GM12878 (cell line): ENCODE measurements around the gene DARS1. TPM values are rescaled to one million over a fixed set of nuclear protein-coding genes. Genes with fewer than 3 reads are reported as not detected.

Source experiments
- ATAC-seq: fragments of 200-7000 bp; cut with Tn5 transposase; 3 replicates; pipeline ENCODE4 v1.9.1; 2020; ENCODE audit warnings: mild to moderate bottlenecking, moderate library complexity
- BruUV-seq: library from RNA; stranded (reverse); fragments of 400-500 nt; replicated peaks from 2 replicates; lab custom pipeline; 2021; lab: Mats Ljungman, UMichigan
- CTCF ChIA-PET: fragments of 300-600 bp; sonication (Branson Sonifier 250); formaldehyde crosslinking; extraction: SDS; loops from one replicate; lab custom pipeline; 2021; ENCODE audit warnings: inconsistent platforms; lab: Yijun Ruan, JAX
- POLR2A ChIA-PET: fragments of 350-600 bp; formaldehyde crosslinking; extraction: SDS; loops from one replicate; lab custom pipeline; 2021; ENCODE audit warnings: inconsistent platforms; lab: Charles Lee
- RAD21 ChIA-PET: fragments of 300-600 bp; sonication (Branson Sonifier 250); formaldehyde crosslinking; loops from one replicate; lab custom pipeline; 2023; ENCODE audit warnings: antibody characterized with exemption; ENCODE audit not compliant: unreplicated experiment; lab: Charles Lee
- SMC1A ChIA-PET: fragments of 300-600 bp; sonication (Branson Sonifier 250); formaldehyde crosslinking; loops from one replicate; lab custom pipeline; 2023; ENCODE audit not compliant: unreplicated experiment, uncharacterized antibody; lab: Charles Lee
- DNase-seq: peaks from one replicate; pipeline ENCODE4 v3.0.0-alpha.2; 2011; ENCODE audit warnings: low read depth, low spot score
- FAIRE-seq: peaks from 3 replicates; lab custom pipeline; 2011; peaks lifted over from hg19 to GRCh38; lab: Jason Lieb, UNC
- H2AFZ ChIP-seq: 2 replicates; pipeline ENCODE4 v1.6.0; 2011; ENCODE audit warnings: low read depth, low read length, control low read depth; ENCODE audit not compliant: control insufficient read depth
- H3K27ac ChIP-seq: 2 replicates; pipeline ENCODE4 v1.5.1; 2011; ENCODE audit warnings: control low read depth; ENCODE audit not compliant: control insufficient read depth, insufficient read depth
- H3K27me3 ChIP-seq, 2 experiments: replicated peaks in 1 of 2; 2 replicates each; pipeline versions ENCODE4 v1.6.0 to v1.6.1; 2011; ENCODE audit warnings: low read length in 1 of 2; ENCODE audit not compliant: control insufficient read depth in 2 of 2, insufficient read depth in 2 of 2
- H3K36me3 ChIP-seq, 2 experiments: 2 replicates each; pipeline ENCODE4 v1.5.1; 2011; ENCODE audit warnings: low read length in 1 of 2; ENCODE audit not compliant: control insufficient read depth in 2 of 2, insufficient read depth in 2 of 2
- H3K4me1 ChIP-seq: 2 replicates; pipeline ENCODE4 v1.6.1; 2011; ENCODE audit warnings: mild to moderate bottlenecking, low read length, moderate library complexity, mixed read lengths; ENCODE audit not compliant: control insufficient read depth, insufficient read depth
- H3K4me2 ChIP-seq: 2 replicates; pipeline ENCODE4 v1.6.0; 2011; ENCODE audit warnings: control low read depth; ENCODE audit not compliant: control insufficient read depth, insufficient read depth
- H3K4me3 ChIP-seq: fragments of 200-600 bp; sonication (generic); 2 replicates; pipeline ENCODE4 v1.5.1; 2016
- H3K79me2 ChIP-seq: 2 replicates; pipeline ENCODE4 v1.6.0; 2011; ENCODE audit warnings: low read length; ENCODE audit not compliant: control insufficient read depth, insufficient read depth
- H3K9ac ChIP-seq: 2 replicates; pipeline ENCODE4 v1.8.0; 2011; ENCODE audit warnings: low read length, control low read depth, mixed read lengths; ENCODE audit not compliant: control insufficient read depth, insufficient read depth
- H3K9me3 ChIP-seq: replicated peaks from 3 replicates; pipeline ENCODE4 v1.5.1; 2011; ENCODE audit warnings: mild to moderate bottlenecking, low read length; ENCODE audit not compliant: control insufficient read depth, insufficient read depth
- H4K20me1 ChIP-seq: 2 replicates; pipeline ENCODE4 v1.6.0; 2011; ENCODE audit not compliant: control insufficient read depth, insufficient read depth
- GABPA ChIP-seq: IDR thresholded peaks from 2 replicates; pipeline ENCODE4 v1.6.1; 2014; ENCODE audit warnings: antibody characterized with exemption, low read depth, mild to moderate bottlenecking, inconsistent platforms
- IRF3 ChIP-seq: fragments of 450-650 bp; IDR thresholded peaks from 2 replicates; pipeline ENCODE4 v1.6.1; 2014; ENCODE audit warnings: mild to moderate bottlenecking
- KDM1A ChIP-seq: fragments of 200-600 bp; sonication (generic); IDR thresholded peaks from 2 replicates; pipeline ENCODE4 v1.6.1; 2016; ENCODE audit warnings: borderline replicate concordance
- NFYA ChIP-seq: IDR thresholded peaks from 2 replicates; pipeline ENCODE4 v1.6.1; 2011; ENCODE audit warnings: low read depth, mild to moderate bottlenecking, low read length, improper control_type of control experiment, borderline replicate concordance
- NR2C2 ChIP-seq: IDR thresholded peaks from 2 replicates; pipeline ENCODE4 v1.6.1; 2011; ENCODE audit warnings: borderline replicate concordance, low read depth; ENCODE audit not compliant: control insufficient read depth, insufficient read length
- SMARCA5 ChIP-seq: fragments of 450-650 bp; IDR thresholded peaks from 2 replicates; pipeline ENCODE4 v1.6.1; 2017; ENCODE audit warnings: mild to moderate bottlenecking
- TBL1XR1 ChIP-seq: IDR thresholded peaks from 2 replicates; pipeline ENCODE4 v1.6.1; 2012; ENCODE audit warnings: low read depth, low read length, improper control_type of control experiment
- in situ Hi-C: fragments of 300-500 bp; cut with MboI; formaldehyde crosslinking; loops from 9 replicates; pipeline ENCODE4 v1.14.3; 2018; ENCODE audit warnings: mixed read lengths
- intact Hi-C: fragments of 100-400 bp; cut with micrococcal nuclease; formaldehyde crosslinking; loops from one replicate; pipeline ENCODE4 v1.14.2; 2022; ENCODE audit not compliant: unreplicated experiment
- polyA plus RNA-seq, 11 experiments: library from polyadenylated mRNA; depleted of rRNA in 4 of 11; unstranded in 6 of 11; stranded (reverse) in 5 of 11; fragments of >200 nt; fragmentation: Nextera tagmentation in 4 of 11; fragmentation: Illumina TruSeq in 1 of 11; extraction: Ambion mirVana in 4 of 11; extraction: Trizol in 1 of 11; gene quantifications; 1 replicate in 1 of 11; 2 replicates in 10 of 11; pipeline versions ENCODE4 v1.2.1 to v1.2.3, GENCODE V29; 2011 to 2016; ENCODE audit warnings: inconsistent platforms in 2 of 11, missing spikeins in 2 of 11, low read depth in 1 of 11
- total RNA-seq, 4 experiments: library from RNA; depleted of rRNA in 3 of 4; stranded (reverse); fragments of >200 nt in 3 of 4; fragmentation: Illumina TruSeq in 1 of 4; extraction: Trizol in 1 of 4; gene quantifications; 2 replicates each; pipeline versions ENCODE4 v1.2.1 to v1.2.3, GENCODE V29; 2013 to 2021
- TF ChIP-seq, protein P1 (sequence below): fragments of 450-650 bp; IDR thresholded peaks from 2 replicates; pipeline ENCODE4 v1.6.1; 2016; ENCODE audit warnings: mild to moderate bottlenecking, moderate library complexity, borderline replicate concordance
- TF ChIP-seq, protein P2 (sequence below): IDR thresholded peaks from 2 replicates; pipeline ENCODE4 v1.6.1; 2011; ENCODE audit warnings: mild to moderate bottlenecking, low read depth, low read length, moderate library complexity; ENCODE audit not compliant: insufficient replicate concordance

DARS1 gene
- total and polyA plus RNA-seq, 10 of the 15 experiments (the other 5 are each of a cell fraction or from before 2014, with no cell fraction given) = 91.0 to 387 (median 137) TPM

DNA sequence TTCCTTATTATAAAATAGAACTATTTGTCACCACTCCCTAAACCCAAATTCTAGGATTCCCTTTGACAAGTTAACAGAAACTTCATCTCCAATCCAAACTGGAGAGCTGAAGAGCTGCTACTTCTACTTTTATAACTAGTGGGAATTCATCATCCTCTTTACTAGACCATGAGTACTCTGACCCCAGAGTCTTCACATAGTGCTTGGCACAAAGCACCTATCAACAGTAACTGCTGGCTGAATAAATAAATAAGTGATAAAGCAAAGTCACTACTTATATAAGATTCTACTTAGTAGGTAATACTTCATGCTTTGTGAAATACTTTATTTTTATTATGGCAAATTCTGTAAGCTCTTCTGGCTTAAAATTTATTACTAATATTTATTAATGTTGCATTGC, 49.5 kb downstream of the DARS1 start:
- Histone ChIP-seq H3K4me2 (no peak overlapping the region), H3K36me3 (peaks cover 3 to 10% of the 10 kb centered on the region in 2 experiments; a peak in 3 of 4 replicates), H3K27me3 (no peaks in the 10 kb centered on the region), H2AFZ (no peak overlapping the region), H4K20me1 (no peaks in the 10 kb centered on the region), H3K9me3 (no peaks in the 10 kb centered on the region), H3K4me1 (peaks cover 6% of the 10 kb centered on the region), H3K79me2 (no peaks in the 10 kb centered on the region; the same call in 1 of the 2 replicates), H3K9ac (no peak overlapping the region), H3K4me3 (no peak overlapping the region), H3K27ac (no peak overlapping the region)
- FAIRE-seq (no peak), ATAC-seq (no peak), DNase-seq (no peak)
- in situ Hi-C loops = no loop called here
- SMC1A ChIA-PET = interaction anchor here (0.7 to 3.2 kb wide), 15 partner anchors 10 to 449 kb away, joined by 3 to 20 read pairs (median 4); no protein-coding TSS in a partner anchor
- no TSS peak for BruUV-seq
- RAD21 ChIA-PET = interaction anchor here (2.5 to 2.9 kb wide), 2 partner anchors 14 to 117 kb away, joined by 7 to 12 read pairs; no protein-coding TSS in a partner anchor
- TF ChIP-seq NFYA = no peak
- no peak for TF ChIP-seq NR2C2
- intact Hi-C loops = no loop called here
- CTCF ChIA-PET = interaction anchor here (1.0 kb wide), 2 partner anchors 8 to 11 kb away, joined by 3 read pairs; no protein-coding TSS in a partner anchor
- POLR2A ChIA-PET = interaction anchor here (0.6 to 1.3 kb wide), 3 partner anchors 11 to 183 kb away, joined by 3 to 5 read pairs (median 3); no protein-coding TSS in a partner anchor

GRCh38 chr2:135931776-135932443, 53.5 kb downstream of the DARS1 start:
- Histone ChIP-seq H3K27ac (no peak overlapping the region), H3K4me1 (peaks cover 6% of the 10 kb centered on the region), H3K4me3 (no peak overlapping the region), H3K9me3 (no peaks in the 10 kb centered on the region), H4K20me1 (no peaks in the 10 kb centered on the region), H3K9ac (no peak overlapping the region), H3K4me2 (no peak overlapping the region), H2AFZ (no peak overlapping the region), H3K79me2 (no peaks in the 10 kb centered on the region; the same call in 1 of the 2 replicates), H3K36me3 (peaks cover 3 to 21% of the 10 kb centered on the region in 2 experiments; a peak in 3 of 4 replicates), H3K27me3 (no peaks in the 10 kb centered on the region)
- FAIRE-seq (peak; percentile 77), DNase-seq (no peak), ATAC-seq (peak; percentile 95)
- CTCF ChIA-PET = interaction anchor here (0.6 to 4.0 kb wide), 7 partner anchors 16 to 452 kb away, joined by 3 to 14 read pairs (median 4); no protein-coding TSS in a partner anchor
- RAD21 ChIA-PET = interaction anchor here (0.6 to 3.1 kb wide), 20 partner anchors 12 to 452 kb away, joined by 3 to 11 read pairs (median 4); partner anchors contain the start of gene DARS1
- POLR2A ChIA-PET = interaction anchor here (0.6 to 2.0 kb wide), 11 partner anchors 9 to 256 kb away, joined by 3 to 9 read pairs (median 3); no protein-coding TSS in a partner anchor
- BruUV-seq = no TSS peak
- in situ Hi-C loops = no loop called here
- SMC1A ChIA-PET = interaction anchor here (0.6 to 6.2 kb wide), 24 partner anchors 8 to 450 kb away, joined by 3 to 42 read pairs (median 6); partner anchors contain the start of gene DARS1
- intact Hi-C loops = loop anchor here (5.0 kb wide), 2 partner anchors 185 to 200 kb away; partner anchors contain the start of gene CXCR4
- TF ChIP-seq SMARCA5 (no peak), IRF3 (no peak), GABPA (no peak), TBL1XR1 (peak; percentile 72; the same call in 1 of the 2 replicates), KDM1A (no peak)
- TF ChIP-seq, protein P1, sequence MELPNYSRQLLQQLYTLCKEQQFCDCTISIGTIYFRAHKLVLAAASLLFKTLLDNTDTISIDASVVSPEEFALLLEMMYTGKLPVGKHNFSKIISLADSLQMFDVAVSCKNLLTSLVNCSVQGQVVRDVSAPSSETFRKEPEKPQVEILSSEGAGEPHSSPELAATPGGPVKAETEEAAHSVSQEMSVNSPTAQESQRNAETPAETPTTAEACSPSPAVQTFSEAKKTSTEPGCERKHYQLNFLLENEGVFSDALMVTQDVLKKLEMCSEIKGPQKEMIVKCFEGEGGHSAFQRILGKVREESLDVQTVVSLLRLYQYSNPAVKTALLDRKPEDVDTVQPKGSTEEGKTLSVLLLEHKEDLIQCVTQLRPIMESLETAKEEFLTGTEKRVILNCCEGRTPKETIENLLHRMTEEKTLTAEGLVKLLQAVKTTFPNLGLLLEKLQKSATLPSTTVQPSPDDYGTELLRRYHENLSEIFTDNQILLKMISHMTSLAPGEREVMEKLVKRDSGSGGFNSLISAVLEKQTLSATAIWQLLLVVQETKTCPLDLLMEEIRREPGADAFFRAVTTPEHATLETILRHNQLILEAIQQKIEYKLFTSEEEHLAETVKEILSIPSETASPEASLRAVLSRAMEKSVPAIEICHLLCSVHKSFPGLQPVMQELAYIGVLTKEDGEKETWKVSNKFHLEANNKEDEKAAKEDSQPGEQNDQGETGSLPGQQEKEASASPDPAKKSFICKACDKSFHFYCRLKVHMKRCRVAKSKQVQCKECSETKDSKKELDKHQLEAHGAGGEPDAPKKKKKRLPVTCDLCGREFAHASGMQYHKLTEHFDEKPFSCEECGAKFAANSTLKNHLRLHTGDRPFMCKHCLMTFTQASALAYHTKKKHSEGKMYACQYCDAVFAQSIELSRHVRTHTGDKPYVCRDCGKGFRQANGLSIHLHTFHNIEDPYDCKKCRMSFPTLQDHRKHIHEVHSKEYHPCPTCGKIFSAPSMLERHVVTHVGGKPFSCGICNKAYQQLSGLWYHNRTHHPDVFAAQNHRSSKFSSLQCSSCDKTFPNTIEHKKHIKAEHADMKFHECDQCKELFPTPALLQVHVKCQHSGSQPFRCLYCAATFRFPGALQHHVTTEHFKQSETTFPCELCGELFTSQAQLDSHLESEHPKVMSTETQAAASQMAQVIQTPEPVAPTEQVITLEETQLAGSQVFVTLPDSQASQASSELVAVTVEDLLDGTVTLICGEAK = 0 out of 2 replicates have a peak, but pooled peaks have one; percentile 15
- TF ChIP-seq, protein P2, sequence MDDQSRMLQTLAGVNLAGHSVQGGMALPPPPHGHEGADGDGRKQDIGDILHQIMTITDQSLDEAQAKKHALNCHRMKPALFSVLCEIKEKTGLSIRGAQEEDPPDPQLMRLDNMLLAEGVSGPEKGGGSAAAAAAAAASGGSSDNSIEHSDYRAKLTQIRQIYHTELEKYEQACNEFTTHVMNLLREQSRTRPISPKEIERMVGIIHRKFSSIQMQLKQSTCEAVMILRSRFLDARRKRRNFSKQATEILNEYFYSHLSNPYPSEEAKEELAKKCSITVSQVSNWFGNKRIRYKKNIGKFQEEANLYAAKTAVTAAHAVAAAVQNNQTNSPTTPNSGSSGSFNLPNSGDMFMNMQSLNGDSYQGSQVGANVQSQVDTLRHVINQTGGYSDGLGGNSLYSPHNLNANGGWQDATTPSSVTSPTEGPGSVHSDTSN = no peak
